SK-N-SH (cell line): Measurements from ENCODE around the gene DCUN1D1. TPM values are rescaled to one million over a fixed set of nuclear protein-coding genes. Genes with fewer than 3 reads are reported as not detected.

Source experiments
- CTCF ChIA-PET: fragments of 300-600, 350-600 bp; formaldehyde crosslinking; extraction: SDS; loops from one replicate; lab custom pipeline; 2021; lab: Yijun Ruan, JAX
- POLR2A ChIA-PET: fragments of 350-600 bp; sonication (Branson Sonifier 250); formaldehyde crosslinking; extraction: SDS; loops from one replicate; lab custom pipeline; 2020; ENCODE audit warnings: antibody characterized with exemption, inconsistent platforms; lab: Yijun Ruan, JAX
- DNase-seq: peaks from one replicate; pipeline ENCODE4 v3.0.0; 2012
- H2AFZ ChIP-seq: fragments of 200-600 bp; sonication (generic); 2 replicates; pipeline ENCODE4 v1.8.1; 2016; ENCODE audit warnings: antibody characterized with exemption, mild to moderate bottlenecking, low read depth
- H3F3A ChIP-seq: fragments of 200-600 bp; sonication (generic); replicated peaks from 2 replicates; pipeline ENCODE3; 2016; ENCODE audit warnings: antibody characterized with exemption, mild to moderate bottlenecking; ENCODE audit not compliant: insufficient read depth
- H3K27ac ChIP-seq, 2 experiments: fragments of 200-500 bp in 1 of 2; fragments of 200-600 bp in 1 of 2; sonication (Bioruptor generic) in 1 of 2; sonication (generic), shearing (Covaris generic) in 1 of 2; 2 replicates each; pipeline versions ENCODE4 v1.5.1 to v1.6.1; 2014 to 2016; ENCODE audit warnings: low read depth in 2 of 2, inconsistent platforms in 1 of 2, low read length in 1 of 2, mild to moderate bottlenecking in 1 of 2, mixed read lengths in 1 of 2
- H3K27me3 ChIP-seq: fragments of 200-600 bp; sonication (generic), shearing (Covaris generic); 2 replicates; pipeline ENCODE4 v1.6.1; 2016; ENCODE audit warnings: mixed run types; ENCODE audit not compliant: insufficient read depth
- H3K36me3 ChIP-seq, 2 experiments: fragments of 200-500 bp in 1 of 2; fragments of 200-600 bp in 1 of 2; sonication (Bioruptor generic) in 1 of 2; sonication (generic) in 1 of 2; replicated peaks in 1 of 2; 2 replicates each; pipeline versions ENCODE3 to v1.5.1; 2014 to 2016; ENCODE audit warnings: low read length in 1 of 2, mild to moderate bottlenecking in 1 of 2; ENCODE audit not compliant: insufficient read depth in 2 of 2, control insufficient read depth in 1 of 2
- H3K4me1 ChIP-seq, 2 experiments: fragments of 200-500 bp in 1 of 2; fragments of 200-600 bp in 1 of 2; sonication (Bioruptor generic) in 1 of 2; sonication (generic), shearing (Covaris generic) in 1 of 2; 2 replicates each; pipeline versions ENCODE4 v1.5.1 to v1.6.1; 2014 to 2016; ENCODE audit warnings: low read depth in 1 of 2, low read length in 1 of 2, mixed run types in 1 of 2; ENCODE audit not compliant: insufficient read depth in 2 of 2, control insufficient read depth in 1 of 2
- H3K4me2 ChIP-seq: fragments of 200-600 bp; sonication (generic), shearing (Covaris generic); 2 replicates; pipeline ENCODE4 v1.6.1; 2017; ENCODE audit warnings: mixed run types
- H3K4me3 ChIP-seq, 2 experiments: fragments of 200-500 bp in 1 of 2; fragments of 200-600 bp in 1 of 2; sonication (Bioruptor generic) in 1 of 2; sonication (generic), shearing (Covaris generic) in 1 of 2; 2 replicates each; pipeline versions ENCODE4 v1.5.1 to v1.8.1; 2014 to 2016; ENCODE audit warnings: low read depth in 2 of 2, inconsistent platforms in 1 of 2, low read length in 1 of 2, mild to moderate bottlenecking in 1 of 2, mixed read lengths in 1 of 2, moderate library complexity in 1 of 2
- H3K79me2 ChIP-seq: fragments of 200-600 bp; sonication (generic); 2 replicates; pipeline ENCODE4 v1.8.1; 2017; ENCODE audit warnings: mild to moderate bottlenecking; ENCODE audit not compliant: insufficient read depth
- H3K9ac ChIP-seq: fragments of 200-600 bp; sonication (generic); 2 replicates; pipeline ENCODE4 v1.6.1; 2017; ENCODE audit warnings: mixed run types
- H3K9me2 ChIP-seq: fragments of 200-600 bp; sonication (generic); 2 replicates; pipeline ENCODE4 v1.6.1; 2017; ENCODE audit warnings: mixed run types
- H3K9me3 ChIP-seq: fragments of 200-600 bp; sonication (generic); 2 replicates; pipeline ENCODE4 v1.6.1; 2017; ENCODE audit warnings: mixed run types, mild to moderate bottlenecking, moderate library complexity
- H4K20me1 ChIP-seq: fragments of 200-600 bp; sonication (generic); 2 replicates; pipeline ENCODE4 v1.6.1; 2017; ENCODE audit warnings: mild to moderate bottlenecking, mixed run types; ENCODE audit not compliant: insufficient read depth
- CHD2 ChIP-seq: fragments of 150-350 bp; IDR thresholded peaks from 2 replicates; pipeline ENCODE4 v1.6.1; 2018; ENCODE audit warnings: low read length; ENCODE audit not compliant: partially characterized antibody
- CTCF ChIP-seq: fragments of 200-600 bp; sonication (generic); IDR thresholded peaks from 2 replicates; pipeline ENCODE4 v1.6.1; 2017; ENCODE audit warnings: antibody characterized with exemption, mild to moderate bottlenecking, moderate library complexity
- ELF1 ChIP-seq: IDR thresholded peaks from 2 replicates; pipeline ENCODE4 v1.4.0; 2012
- EP300 ChIP-seq, 2 experiments: IDR thresholded peaks; 2 replicates each; pipeline versions ENCODE4 v1.4.0 to v1.6.1; 2012; ENCODE audit warnings: borderline replicate concordance in 1 of 2, low read depth in 1 of 2, low read length in 1 of 2
- EZH2phosphoT487 ChIP-seq: fragments of 200-600 bp; sonication (generic); IDR thresholded peaks from 2 replicates; pipeline ENCODE4 v1.6.1; 2017; ENCODE audit warnings: low read depth, mixed run types, mild to moderate bottlenecking, antibody characterized with exemption, moderate library complexity, borderline replicate concordance
- FOSL2 ChIP-seq: IDR thresholded peaks from 2 replicates; pipeline ENCODE4 v1.4.0; 2012; ENCODE audit warnings: low read depth, mild to moderate bottlenecking, moderate library complexity, borderline replicate concordance
- IRF3 ChIP-seq: fragments of 150-350 bp; IDR thresholded peaks from 2 replicates; pipeline ENCODE4 v1.6.1; 2016; ENCODE audit warnings: mild to moderate bottlenecking, low read depth, low read length
- MEF2A ChIP-seq: IDR thresholded peaks from 2 replicates; pipeline ENCODE4 v1.4.0; 2012; ENCODE audit warnings: low read depth, borderline replicate concordance
- NRF1 ChIP-seq: IDR thresholded peaks from 2 replicates; pipeline ENCODE4 v1.6.1; 2012; ENCODE audit warnings: low read depth, mild to moderate bottlenecking, low read length
- PBX3 ChIP-seq: IDR thresholded peaks from 2 replicates; pipeline ENCODE4; 2012
- POLR2AphosphoS5 ChIP-seq: IDR thresholded peaks from 2 replicates; pipeline ENCODE4 v1.6.1; 2012; ENCODE audit warnings: low read depth, low read length
- RAD21 ChIP-seq: IDR thresholded peaks from 2 replicates; pipeline ENCODE4 v1.6.1; 2012; ENCODE audit warnings: mild to moderate bottlenecking, low read length
- RCOR1 ChIP-seq: fragments of 150-350 bp; IDR thresholded peaks from 2 replicates; pipeline ENCODE4 v1.6.1; 2017; ENCODE audit warnings: antibody characterized with exemption, low read length
- REST ChIP-seq: IDR thresholded peaks from 2 replicates; pipeline ENCODE4 v1.6.1; 2012; ENCODE audit warnings: mild to moderate bottlenecking, low read depth, low read length, moderate library complexity
- RXRA ChIP-seq: IDR thresholded peaks from 2 replicates; pipeline ENCODE4 v1.4.0; 2012; ENCODE audit warnings: low read depth, mild to moderate bottlenecking, borderline replicate concordance
- TAF1 ChIP-seq: IDR thresholded peaks from 2 replicates; pipeline ENCODE4 v1.6.1; 2012; ENCODE audit warnings: low read depth, mild to moderate bottlenecking, low read length, moderate library complexity, borderline replicate concordance
- TEAD4 ChIP-seq: IDR thresholded peaks from 2 replicates; pipeline ENCODE4 v1.4.0; 2012; ENCODE audit warnings: mild to moderate bottlenecking, borderline replicate concordance; ENCODE audit not compliant: insufficient read depth
- YY1 ChIP-seq: IDR thresholded peaks from 2 replicates; pipeline ENCODE4 v1.4.0; 2012; ENCODE audit warnings: low read depth, mild to moderate bottlenecking
- WGBS: methylation state at CpG from one replicate; pipeline ENCODE4 v1.1.6; 2017; ENCODE audit warnings: low lambda C conversion rate; 5-methylcytosine and 5-hydroxymethylcytosine counted together
- polyA plus RNA-seq, 3 experiments: library from polyadenylated mRNA; depleted of rRNA; stranded (reverse); fragments of >200 nt; gene quantifications; 2 replicates each; pipeline ENCODE4 v1.2.3, GENCODE V29; 2012

The DCUN1D1 gene
- polyA plus RNA-seq, 1 of the 3 experiments (the other 2 are of a cell fraction): 4.5 TPM

- TF ChIP-seq YY1 (no peak), RAD21 (no peak), PBX3 (no peak), CHD2 (no peak), TAF1 (no peak), NRF1 (no peak), TEAD4 (no peak), POLR2AphosphoS5 (no peak), RXRA (no peak)
- H3K9me2 ChIP-seq: no peaks in the 10 kb centered on the region
- no peak overlapping the region for H3K4me2 ChIP-seq
- H3K4me3 ChIP-seq: no peak overlapping the region
- no peaks in the 10 kb centered on the region for H3K9me3 ChIP-seq
- no peak overlapping the region for H3K27ac ChIP-seq
- H4K20me1 ChIP-seq: no peaks in the 10 kb centered on the region
- no peaks in the 10 kb centered on the region for H3K79me2 ChIP-seq
- peaks cover 0 to 10% of the 10 kb centered on the region in 2 experiments; a peak in 2 of 4 replicates for H3K4me1 ChIP-seq
- no peaks in the 10 kb centered on the region for H3K27me3 ChIP-seq
- DNase-seq: no peak
- no peak overlapping the region for H3K9ac ChIP-seq
- H3K36me3 ChIP-seq: peaks cover 23 to 43% of the 10 kb centered on the region in 2 experiments
- 96% methylated on average over 3 of the region's 3 CpGs for WGBS
- ChIA-PET POLR2A (no interaction called here), CTCF (interaction anchor here (0.9 to 1.2 kb wide), 3 partner anchors 8 to 28 kb away, joined by 3 to 4 read pairs (median 4); no protein-coding TSS in a partner anchor)
- H2AFZ ChIP-seq: no peak overlapping the region
- H3F3A ChIP-seq: no peaks in the 10 kb centered on the region
Observed at GRCh38 chr3:182917134-182917533, 63.2 kb downstream of the DCUN1D1 start.

GRCh38 chr3:182914341-182914740 is 66.0 kb downstream of the DCUN1D1 start:
- Histone ChIP-seq H3K4me3 (no peak overlapping the region), H3F3A (no peaks in the 10 kb centered on the region), H3K9me2 (no peaks in the 10 kb centered on the region), H3K4me1 (peaks cover 0 to 4% of the 10 kb centered on the region in 2 experiments; a peak in 2 of 4 replicates), H3K36me3 (peaks cover 26 to 42% of the 10 kb centered on the region in 2 experiments), H3K9me3 (no peaks in the 10 kb centered on the region), H4K20me1 (no peaks in the 10 kb centered on the region), H3K27ac (no peak overlapping the region), H2AFZ (no peak overlapping the region), H3K79me2 (no peaks in the 10 kb centered on the region), H3K27me3 (no peaks in the 10 kb centered on the region), H3K4me2 (no peak overlapping the region), H3K9ac (no peak overlapping the region)
- DNase-seq: no peak
- WGBS: 84% methylated on average over 1 of the region's 1 CpG
- CTCF ChIA-PET: interaction anchor here (1.5 kb wide), 1 partner anchor 10 kb away, joined by 4 read pairs; no protein-coding TSS in a partner anchor
- TF ChIP-seq CTCF (no peak), IRF3 (no peak), EP300 (IDR thresholded peaks at IDR 0.05; ENCODE audit: borderline replicate concordance in 1 of 2, low read depth in 1 of 2, low read length in 1 of 2) (no peak), RAD21 (no peak), RCOR1 (no peak), ELF1 (no peak), EZH2phosphoT487 (no peak), REST (no peak), PBX3 (no peak), MEF2A (no peak), FOSL2 (no peak)
- POLR2A ChIA-PET: no interaction called here
